GM12875 (cell line): ENCODE measurements around the gene C1orf210.

ENCODE experiments used
- H3K4me3 ChIP-seq: one replicate; pipeline ENCODE4 v1.5.1; 2011; ENCODE audit warnings: low read depth, low read length, control low read depth
- TF ChIP-seq, protein P1 (sequence below): IDR thresholded peaks from 2 replicates; pipeline ENCODE4 v1.5.1; 2011; ENCODE audit warnings: low read depth, mild to moderate bottlenecking, control low read depth, inconsistent platforms, low read length, moderate library complexity, borderline replicate concordance; ENCODE audit not compliant: insufficient read depth

C1orf210 gene

DNA sequence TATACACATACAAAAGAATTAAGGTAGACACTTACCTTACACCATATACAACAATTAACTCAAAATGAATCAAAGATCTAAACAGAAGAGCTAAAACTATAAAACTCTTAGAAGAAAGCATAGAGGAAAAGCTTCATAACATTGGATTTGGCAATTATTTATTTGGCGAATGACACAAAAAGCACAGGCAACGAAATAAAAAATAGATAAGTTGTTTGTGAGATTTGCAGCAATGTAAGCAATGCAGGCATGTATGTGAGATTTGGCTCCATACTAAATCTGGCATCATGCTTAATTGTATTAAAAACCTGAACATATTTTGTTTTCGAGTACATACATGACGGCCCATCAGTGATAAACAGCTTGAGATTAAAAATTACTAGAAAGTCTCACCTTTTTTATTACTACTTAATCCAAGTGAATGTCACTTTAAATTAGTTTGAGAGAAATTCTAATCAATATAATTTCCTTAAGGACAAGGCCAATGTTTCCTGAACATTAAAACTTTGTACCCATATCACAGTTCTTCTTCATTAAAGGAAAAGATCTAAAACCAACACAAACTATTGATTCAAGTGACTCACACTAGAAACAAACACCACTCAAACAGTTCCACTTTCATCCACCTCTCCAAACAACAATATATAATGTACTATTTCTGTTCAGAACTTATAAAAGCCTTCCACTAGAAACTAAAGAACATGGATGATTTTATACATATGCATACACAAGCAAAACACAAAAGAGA lies 38.7 kb downstream of the C1orf210 start:
- no peak overlapping the region for H3K4me3 ChIP-seq
- TF ChIP-seq, protein P1, sequence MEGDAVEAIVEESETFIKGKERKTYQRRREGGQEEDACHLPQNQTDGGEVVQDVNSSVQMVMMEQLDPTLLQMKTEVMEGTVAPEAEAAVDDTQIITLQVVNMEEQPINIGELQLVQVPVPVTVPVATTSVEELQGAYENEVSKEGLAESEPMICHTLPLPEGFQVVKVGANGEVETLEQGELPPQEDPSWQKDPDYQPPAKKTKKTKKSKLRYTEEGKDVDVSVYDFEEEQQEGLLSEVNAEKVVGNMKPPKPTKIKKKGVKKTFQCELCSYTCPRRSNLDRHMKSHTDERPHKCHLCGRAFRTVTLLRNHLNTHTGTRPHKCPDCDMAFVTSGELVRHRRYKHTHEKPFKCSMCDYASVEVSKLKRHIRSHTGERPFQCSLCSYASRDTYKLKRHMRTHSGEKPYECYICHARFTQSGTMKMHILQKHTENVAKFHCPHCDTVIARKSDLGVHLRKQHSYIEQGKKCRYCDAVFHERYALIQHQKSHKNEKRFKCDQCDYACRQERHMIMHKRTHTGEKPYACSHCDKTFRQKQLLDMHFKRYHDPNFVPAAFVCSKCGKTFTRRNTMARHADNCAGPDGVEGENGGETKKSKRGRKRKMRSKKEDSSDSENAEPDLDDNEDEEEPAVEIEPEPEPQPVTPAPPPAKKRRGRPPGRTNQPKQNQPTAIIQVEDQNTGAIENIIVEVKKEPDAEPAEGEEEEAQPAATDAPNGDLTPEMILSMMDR = no peak

DNA sequence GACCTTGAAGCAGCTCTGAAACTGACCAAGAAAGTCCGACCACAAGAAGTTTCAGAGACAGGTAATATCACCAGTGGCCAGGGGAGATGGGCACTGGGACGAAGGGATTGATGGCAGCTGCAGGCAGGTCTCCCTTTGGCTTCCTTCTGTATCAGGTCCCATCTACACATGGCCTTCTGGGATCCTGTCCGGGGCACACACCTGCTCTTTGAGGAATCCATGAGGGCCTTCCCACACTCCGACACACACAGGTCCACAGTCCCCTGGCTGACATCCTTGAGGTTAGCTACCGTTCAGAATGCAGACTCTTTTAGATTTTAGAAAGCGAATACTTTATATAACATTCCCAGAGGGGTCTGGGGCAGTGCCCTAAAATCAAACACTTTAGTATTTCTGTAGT lies 42.1 kb downstream of the C1orf210 start:
- TF ChIP-seq, protein P1 = no peak
- H3K4me3 ChIP-seq = no peak overlapping the region

DNA sequence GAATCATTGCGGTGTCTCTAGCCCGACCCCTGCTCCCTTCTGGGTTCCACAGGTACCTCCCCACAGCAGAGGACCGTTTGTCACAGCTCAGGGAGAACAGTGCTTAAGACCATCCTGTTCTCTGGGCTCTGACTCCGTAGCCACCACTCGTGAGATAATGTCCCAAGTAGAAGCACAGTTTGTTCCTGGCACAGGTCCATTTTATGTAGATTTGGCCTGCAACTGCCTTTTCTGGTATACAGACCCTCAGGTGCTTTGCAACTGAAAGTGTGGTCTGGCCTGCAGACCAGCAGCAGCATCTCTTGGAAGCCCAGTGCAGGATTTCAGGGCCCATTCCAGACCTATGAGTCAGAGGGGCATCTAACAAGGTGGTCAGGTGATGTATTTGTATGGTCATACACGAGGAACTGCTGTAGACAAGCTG lies 44.0 kb downstream of the C1orf210 start:
- H3K4me3 ChIP-seq = no peak overlapping the region
- TF ChIP-seq, protein P1 = no peak

GRCh38 chr1:43239484-43239883 lies 45.9 kb downstream of the C1orf210 start:
- no peak overlapping the region for H3K4me3 ChIP-seq
- TF ChIP-seq, protein P1 = no peak

DNA sequence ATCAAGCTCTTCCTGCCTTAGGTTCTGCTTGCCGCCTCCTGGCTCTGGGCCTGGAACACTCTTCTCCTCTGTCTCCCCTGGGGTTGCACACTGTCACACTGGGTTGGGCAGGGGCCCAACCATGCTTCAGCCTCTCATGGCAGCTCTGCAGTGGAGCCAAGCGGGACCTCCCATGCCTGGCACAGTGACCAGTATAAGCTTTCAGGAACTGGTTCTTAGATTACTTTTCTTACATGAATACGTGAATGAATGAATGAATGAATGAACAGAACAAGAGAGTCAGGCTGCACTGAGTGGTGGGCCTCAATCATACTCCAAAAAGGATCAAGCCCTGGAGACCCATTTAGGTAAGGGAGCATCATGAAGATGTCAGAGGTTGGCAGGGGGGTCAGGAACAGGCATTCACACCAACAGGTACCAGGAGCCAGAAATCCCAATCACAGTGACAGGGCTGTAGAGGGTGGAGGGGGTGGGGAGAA lies 46.4 kb downstream of the C1orf210 start:
- TF ChIP-seq, protein P1 = no peak
- no peak overlapping the region for H3K4me3 ChIP-seq

DNA sequence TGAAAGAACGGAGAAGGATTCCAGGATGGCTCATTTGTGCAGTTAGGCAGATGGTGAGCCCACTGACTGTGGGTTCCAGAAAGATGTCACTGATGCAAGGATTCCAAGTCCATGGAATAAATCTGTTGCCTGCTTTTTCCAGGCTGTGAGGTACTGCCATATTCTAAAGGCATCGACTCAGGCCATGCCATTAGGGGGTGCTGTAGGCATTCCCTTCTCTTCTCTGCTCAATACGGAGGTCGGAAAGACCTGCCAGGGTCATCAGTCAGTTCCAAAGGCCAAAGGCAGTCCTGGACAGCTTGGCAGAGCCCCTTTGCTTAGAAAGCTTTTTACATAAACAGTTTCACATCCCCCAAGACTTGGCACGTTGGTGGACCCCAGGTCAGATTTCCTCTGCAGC lies 47.3 kb downstream of the C1orf210 start:
- H3K4me3 ChIP-seq = no peak overlapping the region
- TF ChIP-seq, protein P1 = peak; percentile 61

- H3K4me3 ChIP-seq = no peak overlapping the region
- TF ChIP-seq, protein P1 = no peak
These were observed 48.3 kb downstream of the C1orf210 start for GRCh38 chr1:43237121-43237520.
